IPS-20b (cell line): ENCODE data around the gene CAMK1D.

Experiments
- H3K27ac ChIP-seq: one replicate; pipeline ENCODE4 v1.5.1; 2013; ENCODE audit warnings: low read length
- H3K27me3 ChIP-seq: 2 replicates; pipeline ENCODE4 v1.6.1; 2013; ENCODE audit warnings: mild to moderate bottlenecking, low read length, inconsistent platforms; ENCODE audit not compliant: insufficient read depth
- H3K36me3 ChIP-seq: 2 replicates; pipeline ENCODE4 v1.6.1; 2013; ENCODE audit warnings: low read depth, mild to moderate bottlenecking, inconsistent platforms, low read length, moderate library complexity; ENCODE audit not compliant: insufficient read depth
- H3K4me1 ChIP-seq: 2 replicates; pipeline ENCODE4 v1.6.1; 2013; ENCODE audit warnings: mild to moderate bottlenecking, control low read depth, inconsistent platforms, low read length, moderate library complexity; ENCODE audit not compliant: insufficient read depth
- H3K4me3 ChIP-seq: 2 replicates; pipeline ENCODE4 v1.5.1; 2013; ENCODE audit warnings: mild to moderate bottlenecking, low read length, inconsistent platforms
- H3K9ac ChIP-seq: 2 replicates; pipeline ENCODE4 v1.6.1; 2013; ENCODE audit warnings: low read depth, mild to moderate bottlenecking, inconsistent platforms, low read length, moderate library complexity
- H3K9me3 ChIP-seq: 2 replicates; pipeline ENCODE4 v1.6.1; 2013; ENCODE audit warnings: mild to moderate bottlenecking, low read depth, low read length, inconsistent platforms; ENCODE audit not compliant: insufficient read depth

CAMK1D gene

GRCh38 chr10:12566161-12567115 lies 217.1 kb downstream of the CAMK1D start:
- no peaks in the 10 kb centered on the region for H3K27me3 ChIP-seq
- no peak overlapping the region for H3K27ac ChIP-seq
- H3K4me3 ChIP-seq = no peak overlapping the region
- no peaks in the 10 kb centered on the region for H3K9me3 ChIP-seq
- H3K4me1 ChIP-seq = no peaks in the 10 kb centered on the region
- H3K36me3 ChIP-seq = no peaks in the 10 kb centered on the region
- H3K9ac ChIP-seq = no peak overlapping the region

GRCh38 chr10:12568391-12569009 lies 219.2 kb downstream of the CAMK1D start:
- H3K9me3 ChIP-seq = no peaks in the 10 kb centered on the region
- no peaks in the 10 kb centered on the region for H3K4me1 ChIP-seq
- no peaks in the 10 kb centered on the region for H3K27me3 ChIP-seq
- H3K36me3 ChIP-seq = no peaks in the 10 kb centered on the region
- H3K27ac ChIP-seq = no peak overlapping the region
- H3K9ac ChIP-seq = no peak overlapping the region
- H3K4me3 ChIP-seq = no peak overlapping the region

GRCh38 chr10:12572281-12572680 lies 222.9 kb downstream of the CAMK1D start:
- no peaks in the 10 kb centered on the region for H3K4me1 ChIP-seq

GRCh38 chr10:12577610-12578009 lies 228.3 kb downstream of the CAMK1D start:
- H3K9ac ChIP-seq = no peak overlapping the region
- no peaks in the 10 kb centered on the region for H3K36me3 ChIP-seq
- H3K27me3 ChIP-seq = no peaks in the 10 kb centered on the region
- no peaks in the 10 kb centered on the region for H3K4me1 ChIP-seq
- H3K27ac ChIP-seq = no peak overlapping the region
- no peak overlapping the region for H3K4me3 ChIP-seq
- peaks cover 19% of the 10 kb centered on the region; the same call in 1 of the 2 replicates for H3K9me3 ChIP-seq

More at GRCh38 chr10:12572281-12572680, 222.9 kb downstream of the CAMK1D start:
- no peak overlapping the region for H3K27ac ChIP-seq
- H3K9me3 ChIP-seq = peaks cover 19% of the 10 kb centered on the region; the same call in 1 of the 2 replicates
- H3K36me3 ChIP-seq = no peaks in the 10 kb centered on the region
- H3K9ac ChIP-seq = no peak overlapping the region
- no peak overlapping the region for H3K4me3 ChIP-seq
- H3K27me3 ChIP-seq = no peaks in the 10 kb centered on the region

- no peaks in the 10 kb centered on the region for H3K27me3 ChIP-seq
- H3K4me3 ChIP-seq = no peak overlapping the region
- no peak overlapping the region for H3K9ac ChIP-seq
- H3K27ac ChIP-seq = no peak overlapping the region
- H3K4me1 ChIP-seq = no peaks in the 10 kb centered on the region
- no peaks in the 10 kb centered on the region for H3K36me3 ChIP-seq
- H3K9me3 ChIP-seq = peaks cover 19% of the 10 kb centered on the region; the same call in 1 of the 2 replicates
Measured at GRCh38 chr10:12579954-12580858, 230.9 kb downstream of the CAMK1D start.

GRCh38 chr10:12583891-12584595 lies 234.7 kb downstream of the CAMK1D start:
- no peaks in the 10 kb centered on the region for H3K9me3 ChIP-seq
- no peaks in the 10 kb centered on the region for H3K36me3 ChIP-seq
- no peak overlapping the region for H3K9ac ChIP-seq
- H3K27ac ChIP-seq = no peak overlapping the region
- no peak overlapping the region for H3K4me3 ChIP-seq
- no peaks in the 10 kb centered on the region for H3K4me1 ChIP-seq
- H3K27me3 ChIP-seq = no peaks in the 10 kb centered on the region

GRCh38 chr10:12586741-12587140 lies 237.4 kb downstream of the CAMK1D start:
- no peak overlapping the region for H3K4me3 ChIP-seq
- H3K27me3 ChIP-seq = no peaks in the 10 kb centered on the region
- H3K4me1 ChIP-seq = no peaks in the 10 kb centered on the region
- H3K9me3 ChIP-seq = no peaks in the 10 kb centered on the region
- H3K27ac ChIP-seq = no peak overlapping the region
- no peaks in the 10 kb centered on the region for H3K36me3 ChIP-seq
- H3K9ac ChIP-seq = no peak overlapping the region

- Histone ChIP-seq H3K36me3 (no peaks in the 10 kb centered on the region), H3K27ac (no peak overlapping the region), H3K27me3 (no peaks in the 10 kb centered on the region), H3K9me3 (no peaks in the 10 kb centered on the region), H3K4me3 (no peak overlapping the region), H3K9ac (no peak overlapping the region), H3K4me1 (no peaks in the 10 kb centered on the region)
Measured at GRCh38 chr10:12587451-12587888, 238.1 kb downstream of the CAMK1D start.

GRCh38 chr10:12588091-12588860 lies 238.9 kb downstream of the CAMK1D start:
- no peak overlapping the region for H3K9ac ChIP-seq
- no peaks in the 10 kb centered on the region for H3K9me3 ChIP-seq
- H3K4me3 ChIP-seq = no peak overlapping the region
- H3K27ac ChIP-seq = no peak overlapping the region
- H3K36me3 ChIP-seq = no peaks in the 10 kb centered on the region
- H3K27me3 ChIP-seq = no peaks in the 10 kb centered on the region
- H3K4me1 ChIP-seq = no peaks in the 10 kb centered on the region

GRCh38 chr10:12589291-12589690 lies 239.9 kb downstream of the CAMK1D start:
- no peak overlapping the region for H3K9ac ChIP-seq
- H3K9me3 ChIP-seq = no peaks in the 10 kb centered on the region
- no peaks in the 10 kb centered on the region for H3K36me3 ChIP-seq
- no peak overlapping the region for H3K4me3 ChIP-seq
- H3K27me3 ChIP-seq = no peaks in the 10 kb centered on the region
- no peak overlapping the region for H3K27ac ChIP-seq
- no peaks in the 10 kb centered on the region for H3K4me1 ChIP-seq
